Natural killer cell (primary cell): ENCODE measurements around the gene TMEM132D. TPM values are rescaled to one million over a fixed set of nuclear protein-coding genes. Genes with fewer than 3 reads are reported as not detected.

Experiments used
- ATAC-seq, 3 donors: fragments of 150-1000 bp in 2 of 3; fragments of 200-7000 bp in 1 of 3; cut with Tn5 transposase; 1 replicate in 1 of 3; 2 replicates in 2 of 3; pipeline ENCODE4 v1.10.0; 2021; ENCODE audit warnings: mild to moderate bottlenecking in 2 of 3, moderate library complexity in 2 of 3
- DNase-seq, 2 donors: peaks; one replicate each; pipeline versions ENCODE4 v3.0.0 to v3.0.0-alpha.2; 2013 to 2021; ENCODE audit warnings: mixed read lengths in 1 of 2
- H3K27ac ChIP-seq: one replicate; pipeline ENCODE4 v1.5.1; 2013; ENCODE audit warnings: mild to moderate bottlenecking, low read length
- H3K27me3 ChIP-seq: one replicate; pipeline ENCODE4 v1.6.1; 2013; ENCODE audit warnings: low read length; ENCODE audit not compliant: control insufficient read depth, insufficient read depth
- H3K36me3 ChIP-seq: one replicate; pipeline ENCODE4 v1.6.1; 2013; ENCODE audit warnings: low read length; ENCODE audit not compliant: control insufficient read depth, insufficient read depth
- H3K4me1 ChIP-seq: one replicate; pipeline ENCODE4 v1.6.1; 2013; ENCODE audit warnings: low read length; ENCODE audit not compliant: control insufficient read depth, insufficient read depth
- H3K4me3 ChIP-seq: one replicate; pipeline ENCODE4 v1.5.1; 2013; ENCODE audit warnings: low read length
- H3K9me3 ChIP-seq: one replicate; pipeline ENCODE4 v1.6.1; 2013; ENCODE audit warnings: low read length; ENCODE audit not compliant: control insufficient read depth, insufficient read depth
- H3K27ac Mint-ChIP-seq, 2 donors: one replicate each; pipeline ENCODE4 v1.8.0; 2022; ENCODE audit warnings: mild to moderate bottlenecking in 2 of 2, mixed read lengths in 2 of 2, moderate library complexity in 1 of 2
- H3K27me3 Mint-ChIP-seq, 2 donors: one replicate each; pipeline ENCODE4 v1.8.0; 2022; ENCODE audit warnings: low read depth in 2 of 2, mixed read lengths in 2 of 2
- H3K36me3 Mint-ChIP-seq: one replicate; pipeline ENCODE4 v1.8.0; 2022; ENCODE audit warnings: mixed read lengths
- H3K4me1 Mint-ChIP-seq, 2 donors: one replicate each; pipeline ENCODE4 v1.8.0; 2022; ENCODE audit warnings: mixed read lengths in 2 of 2
- H3K4me3 Mint-ChIP-seq: one replicate; pipeline ENCODE4 v1.8.0; 2022; ENCODE audit warnings: mild to moderate bottlenecking, moderate library complexity, mixed read lengths
- H3K9me3 Mint-ChIP-seq, 2 donors: one replicate each; pipeline ENCODE4 v1.8.0; 2022; ENCODE audit warnings: mixed read lengths in 2 of 2
- WGBS: methylation state at CpG from one replicate; pipeline ENCODE4 v1.1.7; 2013; ENCODE audit warnings: missing lambda C conversion rate; ENCODE audit not compliant: insufficient coverage; 5-methylcytosine and 5-hydroxymethylcytosine counted together
- intact Hi-C: fragments of 100-400 bp; cut with micrococcal nuclease; formaldehyde crosslinking; loops from one replicate; pipeline ENCODE4 v1.14.2; 2022
- total RNA-seq, 4 donors: library from RNA; stranded (reverse); fragments of 120-200 nt in 1 of 4; gene quantifications; one replicate each; pipeline versions ENCODE4 v1.2.3 to v1.2.4, GENCODE V29; 2013 to 2022
- TF ChIP-seq, protein P1 (sequence below): fragments of 200-600 bp; IDR thresholded peaks from one replicate; pipeline ENCODE4 v1.8.0; 2022; ENCODE audit warnings: antibody characterized with exemption

Gene TMEM132D
- total RNA-seq, 3 donors from 2014 or later (not counting 1 experiment from before 2014, with no cell fraction given) = not detected

DNA sequence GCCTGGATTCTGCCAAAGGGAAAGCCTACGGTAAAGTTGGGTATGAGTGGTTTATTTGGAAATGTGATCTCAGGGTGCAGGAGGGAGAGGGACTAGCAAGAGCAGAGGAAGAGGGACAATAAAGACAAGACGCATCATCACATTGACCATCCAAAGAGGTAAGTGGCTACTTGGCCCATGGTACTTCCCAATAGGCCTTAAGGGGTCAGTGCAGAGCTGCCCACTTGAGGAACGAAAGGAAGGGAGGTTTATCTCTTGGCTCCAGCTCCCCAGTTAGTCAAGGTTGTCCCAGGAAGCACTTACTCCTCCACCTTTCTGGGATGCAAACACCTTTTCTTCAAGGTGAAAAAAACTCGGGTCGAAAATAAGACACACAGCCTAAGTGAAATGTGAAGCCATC is 323.9 kb downstream of the TMEM132D start:
- intact Hi-C loops = no loop called here
- H3K36me3 Mint-ChIP-seq = no peaks in the 10 kb centered on the region
- Histone ChIP-seq H3K36me3 (no peaks in the 10 kb centered on the region), H3K4me1 (no peaks in the 10 kb centered on the region), H3K4me3 (no peak overlapping the region), H3K9me3 (no peaks in the 10 kb centered on the region), H3K27ac (no peak overlapping the region), H3K27me3 (no peaks in the 10 kb centered on the region)
- TF ChIP-seq, protein P1, sequence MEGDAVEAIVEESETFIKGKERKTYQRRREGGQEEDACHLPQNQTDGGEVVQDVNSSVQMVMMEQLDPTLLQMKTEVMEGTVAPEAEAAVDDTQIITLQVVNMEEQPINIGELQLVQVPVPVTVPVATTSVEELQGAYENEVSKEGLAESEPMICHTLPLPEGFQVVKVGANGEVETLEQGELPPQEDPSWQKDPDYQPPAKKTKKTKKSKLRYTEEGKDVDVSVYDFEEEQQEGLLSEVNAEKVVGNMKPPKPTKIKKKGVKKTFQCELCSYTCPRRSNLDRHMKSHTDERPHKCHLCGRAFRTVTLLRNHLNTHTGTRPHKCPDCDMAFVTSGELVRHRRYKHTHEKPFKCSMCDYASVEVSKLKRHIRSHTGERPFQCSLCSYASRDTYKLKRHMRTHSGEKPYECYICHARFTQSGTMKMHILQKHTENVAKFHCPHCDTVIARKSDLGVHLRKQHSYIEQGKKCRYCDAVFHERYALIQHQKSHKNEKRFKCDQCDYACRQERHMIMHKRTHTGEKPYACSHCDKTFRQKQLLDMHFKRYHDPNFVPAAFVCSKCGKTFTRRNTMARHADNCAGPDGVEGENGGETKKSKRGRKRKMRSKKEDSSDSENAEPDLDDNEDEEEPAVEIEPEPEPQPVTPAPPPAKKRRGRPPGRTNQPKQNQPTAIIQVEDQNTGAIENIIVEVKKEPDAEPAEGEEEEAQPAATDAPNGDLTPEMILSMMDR = no peak
- no peaks in the 10 kb centered on the region for H3K4me1 Mint-ChIP-seq
- DNase-seq (no peak), ATAC-seq (no peak)
- no peaks in the 10 kb centered on the region for H3K27me3 Mint-ChIP-seq
- H3K9me3 Mint-ChIP-seq = no peaks in the 10 kb centered on the region
- 86% methylated on average over 5 of the region's 5 CpGs for WGBS
- no peak overlapping the region for H3K4me3 Mint-ChIP-seq
- H3K27ac Mint-ChIP-seq = no peak overlapping the region

DNA sequence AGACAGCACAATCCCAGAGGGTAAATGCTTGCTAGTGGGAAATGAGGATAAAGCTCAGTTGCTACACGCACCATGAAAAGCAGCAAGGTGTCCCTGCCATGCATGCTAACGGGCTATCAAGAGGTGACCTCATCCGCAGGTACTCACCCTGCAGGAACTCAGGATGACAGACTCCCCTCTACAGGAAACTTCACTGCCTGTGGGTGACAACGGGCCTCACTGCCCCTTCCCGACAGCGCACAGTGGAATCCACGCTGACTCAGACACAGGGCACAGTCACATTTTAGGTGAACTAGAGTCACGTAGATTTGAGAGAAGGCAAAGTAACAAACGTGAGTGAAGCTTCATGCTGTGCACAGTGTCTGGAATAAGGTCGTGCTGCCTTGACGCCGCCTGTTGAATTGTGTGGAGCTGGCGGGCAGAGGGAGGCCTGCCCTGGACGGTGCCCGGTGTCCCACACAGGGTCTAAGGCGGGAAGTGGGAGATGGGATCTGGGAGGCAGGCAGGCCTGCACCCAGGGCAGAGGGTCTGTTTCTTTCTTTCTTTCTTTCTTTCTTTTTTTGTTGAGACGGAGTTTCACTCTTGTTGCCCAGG is 331.8 kb downstream of the TMEM132D start:
- Histone ChIP-seq H3K27ac (no peak overlapping the region), H3K27me3 (no peaks in the 10 kb centered on the region), H3K36me3 (no peaks in the 10 kb centered on the region), H3K4me3 (no peak overlapping the region), H3K9me3 (no peaks in the 10 kb centered on the region), H3K4me1 (no peaks in the 10 kb centered on the region)
- Mint-ChIP-seq H3K36me3 (no peaks in the 10 kb centered on the region), H3K4me1 (no peaks in the 10 kb centered on the region), H3K27ac (no peak overlapping the region), H3K9me3 (no peaks in the 10 kb centered on the region), H3K27me3 (no peaks in the 10 kb centered on the region), H3K4me3 (no peak overlapping the region)
- ATAC-seq (no peak), DNase-seq (no peak)
- 86% methylated on average over 17 of the region's 17 CpGs for WGBS
- intact Hi-C loops = no loop called here
- TF ChIP-seq, protein P1 = no peak

DNA sequence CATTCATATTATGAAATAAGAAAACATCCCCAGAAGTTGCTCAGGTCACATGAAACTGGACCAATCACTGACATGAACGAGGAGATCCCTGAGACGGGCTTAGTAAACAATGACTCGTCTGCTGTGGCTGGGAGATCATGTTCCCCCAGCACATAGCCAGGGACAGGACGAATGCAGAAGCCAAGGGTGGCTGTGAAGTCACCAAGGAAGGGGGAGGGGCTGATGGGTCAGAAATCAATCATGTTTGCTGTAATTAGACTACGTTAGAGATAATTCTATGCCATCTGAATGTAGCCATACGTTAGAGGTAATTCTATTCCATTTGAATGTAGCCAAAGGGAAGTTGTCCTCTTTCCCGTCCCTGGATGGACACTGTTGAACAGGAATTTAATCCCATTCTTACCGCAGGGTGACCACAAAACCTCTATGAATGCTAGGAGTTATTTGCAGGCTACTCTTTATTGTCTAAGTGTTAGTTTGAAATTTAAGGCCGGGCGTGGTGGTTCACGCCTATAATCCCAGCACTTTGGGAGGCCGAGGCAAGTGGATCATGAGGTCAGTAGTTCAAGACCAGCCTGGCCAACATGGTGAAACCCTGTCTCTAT is 332.9 kb downstream of the TMEM132D start:
- ATAC-seq (no peak), DNase-seq (no peak)
- H3K27ac Mint-ChIP-seq = no peak overlapping the region
- Histone ChIP-seq H3K9me3 (no peaks in the 10 kb centered on the region), H3K4me1 (no peaks in the 10 kb centered on the region), H3K4me3 (no peak overlapping the region), H3K36me3 (no peaks in the 10 kb centered on the region), H3K27me3 (no peaks in the 10 kb centered on the region), H3K27ac (no peak overlapping the region)
- H3K4me3 Mint-ChIP-seq = no peak overlapping the region
- no peaks in the 10 kb centered on the region for H3K9me3 Mint-ChIP-seq
- H3K4me1 Mint-ChIP-seq = no peaks in the 10 kb centered on the region
- intact Hi-C loops = no loop called here
- TF ChIP-seq, protein P1 = no peak
- H3K36me3 Mint-ChIP-seq = no peaks in the 10 kb centered on the region
- 73% methylated on average over 12 of the region's 12 CpGs for WGBS
- H3K27me3 Mint-ChIP-seq = no peaks in the 10 kb centered on the region

DNA sequence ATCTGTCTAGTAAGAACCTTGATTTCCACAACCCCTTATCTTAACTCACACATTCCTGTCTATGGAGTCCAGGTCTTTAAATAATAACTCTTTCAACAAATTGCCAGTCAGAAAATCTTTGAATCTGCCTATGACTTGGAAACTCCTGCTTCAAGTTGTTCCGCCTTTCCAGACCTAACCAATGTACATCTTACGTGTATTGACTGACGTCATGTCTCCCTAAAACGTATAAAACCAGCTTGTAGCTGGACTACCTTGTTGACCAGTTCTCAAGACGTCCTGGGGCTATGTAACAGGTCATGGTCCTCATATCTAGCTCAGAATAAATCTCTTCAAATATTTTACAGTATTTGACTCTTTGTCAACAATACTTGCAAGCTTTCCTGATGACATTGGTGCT is 337.0 kb downstream of the TMEM132D start:
- no peaks in the 10 kb centered on the region for H3K27me3 ChIP-seq
- DNase-seq = no peak
- 76% methylated on average over 5 of the region's 5 CpGs for WGBS
- ATAC-seq = no peak
- peaks cover 10 to 11% of the 10 kb centered on the region in 2 donors for H3K4me1 Mint-ChIP-seq
- H3K36me3 Mint-ChIP-seq = no peaks in the 10 kb centered on the region
- H3K27ac ChIP-seq = no peak overlapping the region
- intact Hi-C loops = no loop called here
- H3K4me1 ChIP-seq = no peaks in the 10 kb centered on the region
- TF ChIP-seq, protein P1 = no peak
- H3K4me3 ChIP-seq = no peak overlapping the region
- no peak overlapping the region for H3K4me3 Mint-ChIP-seq
- no peaks in the 10 kb centered on the region for H3K9me3 Mint-ChIP-seq
- H3K27me3 Mint-ChIP-seq = peaks cover 0 to 4% of the 10 kb centered on the region in 2 donors
- H3K36me3 ChIP-seq = no peaks in the 10 kb centered on the region
- no peaks in the 10 kb centered on the region for H3K9me3 ChIP-seq
- no peak overlapping the region for H3K27ac Mint-ChIP-seq
